HL-60 (cell line): ENCODE measurements around the gene ZCCHC24.

Source experiments
- DNase-seq, 2 experiments: peaks; one replicate each; pipeline ENCODE4 v3.0.0-alpha.2; 2010 to 2020; ENCODE audit warnings: low read depth in 1 of 2, low spot score in 1 of 2
- H3K27ac ChIP-seq: fragments of 250-450 bp; sonication (Bioruptor Pico); replicated peaks from 2 replicates; pipeline ENCODE4 v1.5.1; 2020; ENCODE audit warnings: mild to moderate bottlenecking, moderate library complexity
- H3K27me3 ChIP-seq: fragments of 250-450 bp; sonication (Bioruptor Pico); 2 replicates; pipeline ENCODE4 v1.5.1; 2021; ENCODE audit warnings: mild to moderate bottlenecking, moderate library complexity; ENCODE audit not compliant: insufficient read depth, poor library complexity, severe bottlenecking
- H3K4me3 ChIP-seq: replicated peaks from 2 replicates; pipeline ENCODE4 v1.5.1; 2011; ENCODE audit warnings: mild to moderate bottlenecking, control low read depth, low read length; ENCODE audit not compliant: insufficient read depth
- GABPA ChIP-seq: IDR thresholded peaks from 2 replicates; pipeline ENCODE4 v1.6.1; 2012; ENCODE audit warnings: low read depth
- POLR2AphosphoS5 ChIP-seq: IDR thresholded peaks from 2 replicates; pipeline ENCODE4 v1.6.1; 2012; ENCODE audit warnings: low read depth
- SPI1 ChIP-seq: IDR thresholded peaks from 2 replicates; pipeline ENCODE4 v1.6.1; 2012; ENCODE audit warnings: low read depth, mild to moderate bottlenecking, borderline replicate concordance
- TF ChIP-seq, protein P1 (sequence below): IDR thresholded peaks from 2 replicates; pipeline ENCODE4 v1.6.1; 2012; ENCODE audit warnings: low read depth; ENCODE audit not compliant: insufficient replicate concordance
- TF ChIP-seq, protein P2 (sequence below): IDR thresholded peaks from one replicate; pipeline ENCODE4 v1.5.1; 2011; ENCODE audit warnings: low read length, control low read depth, inconsistent platforms; ENCODE audit not compliant: insufficient read depth

The ZCCHC24 gene

DNA sequence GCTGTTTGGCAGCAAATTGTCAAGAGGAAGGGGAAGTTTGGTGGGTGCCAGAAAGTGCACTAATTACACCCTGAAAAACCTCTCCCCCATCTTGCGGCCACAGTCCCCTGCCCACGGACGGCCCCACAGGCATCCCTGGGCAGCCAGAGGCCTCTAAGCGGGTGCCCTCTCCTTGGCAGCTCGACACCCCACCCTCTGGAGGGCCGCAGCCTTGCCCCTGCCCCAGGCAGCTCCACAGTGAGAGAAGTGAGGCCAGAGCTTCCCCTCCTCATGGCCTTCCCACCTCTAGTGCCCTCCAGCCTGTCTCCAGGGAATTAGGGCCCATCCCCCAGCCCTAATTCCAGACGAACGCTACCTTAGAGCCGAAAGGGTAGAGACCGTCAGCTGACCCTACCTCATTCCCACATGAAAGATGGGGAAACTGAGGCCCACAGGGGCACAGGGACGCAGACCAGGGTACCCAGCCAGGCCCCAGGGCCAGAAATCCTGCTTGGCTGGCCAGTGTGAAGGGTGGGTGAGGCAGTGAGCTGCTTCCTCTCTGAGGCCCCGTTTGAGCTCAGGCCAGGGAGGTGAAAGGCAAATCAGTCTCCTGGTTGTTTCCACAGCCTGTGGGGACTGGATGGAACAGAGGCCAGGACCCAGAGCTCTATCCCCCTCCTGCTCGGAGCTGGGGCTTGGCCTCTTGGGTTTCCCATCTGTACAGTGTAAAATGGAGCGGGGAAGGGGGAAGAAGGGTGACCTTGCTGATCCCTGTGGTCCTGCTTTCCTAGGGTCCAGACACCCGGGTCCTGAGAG is 10.0 kb downstream of the ZCCHC24 start:
- Histone ChIP-seq H3K27me3 (no peaks in the 10 kb centered on the region), H3K4me3 (no peak overlapping the region), H3K27ac (no peak overlapping the region)
- TF ChIP-seq SPI1 (no peak), POLR2AphosphoS5 (no peak), GABPA (no peak)
- TF ChIP-seq, protein P1, sequence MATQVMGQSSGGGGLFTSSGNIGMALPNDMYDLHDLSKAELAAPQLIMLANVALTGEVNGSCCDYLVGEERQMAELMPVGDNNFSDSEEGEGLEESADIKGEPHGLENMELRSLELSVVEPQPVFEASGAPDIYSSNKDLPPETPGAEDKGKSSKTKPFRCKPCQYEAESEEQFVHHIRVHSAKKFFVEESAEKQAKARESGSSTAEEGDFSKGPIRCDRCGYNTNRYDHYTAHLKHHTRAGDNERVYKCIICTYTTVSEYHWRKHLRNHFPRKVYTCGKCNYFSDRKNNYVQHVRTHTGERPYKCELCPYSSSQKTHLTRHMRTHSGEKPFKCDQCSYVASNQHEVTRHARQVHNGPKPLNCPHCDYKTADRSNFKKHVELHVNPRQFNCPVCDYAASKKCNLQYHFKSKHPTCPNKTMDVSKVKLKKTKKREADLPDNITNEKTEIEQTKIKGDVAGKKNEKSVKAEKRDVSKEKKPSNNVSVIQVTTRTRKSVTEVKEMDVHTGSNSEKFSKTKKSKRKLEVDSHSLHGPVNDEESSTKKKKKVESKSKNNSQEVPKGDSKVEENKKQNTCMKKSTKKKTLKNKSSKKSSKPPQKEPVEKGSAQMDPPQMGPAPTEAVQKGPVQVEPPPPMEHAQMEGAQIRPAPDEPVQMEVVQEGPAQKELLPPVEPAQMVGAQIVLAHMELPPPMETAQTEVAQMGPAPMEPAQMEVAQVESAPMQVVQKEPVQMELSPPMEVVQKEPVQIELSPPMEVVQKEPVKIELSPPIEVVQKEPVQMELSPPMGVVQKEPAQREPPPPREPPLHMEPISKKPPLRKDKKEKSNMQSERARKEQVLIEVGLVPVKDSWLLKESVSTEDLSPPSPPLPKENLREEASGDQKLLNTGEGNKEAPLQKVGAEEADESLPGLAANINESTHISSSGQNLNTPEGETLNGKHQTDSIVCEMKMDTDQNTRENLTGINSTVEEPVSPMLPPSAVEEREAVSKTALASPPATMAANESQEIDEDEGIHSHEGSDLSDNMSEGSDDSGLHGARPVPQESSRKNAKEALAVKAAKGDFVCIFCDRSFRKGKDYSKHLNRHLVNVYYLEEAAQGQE = no peak
- TF ChIP-seq, protein P2, sequence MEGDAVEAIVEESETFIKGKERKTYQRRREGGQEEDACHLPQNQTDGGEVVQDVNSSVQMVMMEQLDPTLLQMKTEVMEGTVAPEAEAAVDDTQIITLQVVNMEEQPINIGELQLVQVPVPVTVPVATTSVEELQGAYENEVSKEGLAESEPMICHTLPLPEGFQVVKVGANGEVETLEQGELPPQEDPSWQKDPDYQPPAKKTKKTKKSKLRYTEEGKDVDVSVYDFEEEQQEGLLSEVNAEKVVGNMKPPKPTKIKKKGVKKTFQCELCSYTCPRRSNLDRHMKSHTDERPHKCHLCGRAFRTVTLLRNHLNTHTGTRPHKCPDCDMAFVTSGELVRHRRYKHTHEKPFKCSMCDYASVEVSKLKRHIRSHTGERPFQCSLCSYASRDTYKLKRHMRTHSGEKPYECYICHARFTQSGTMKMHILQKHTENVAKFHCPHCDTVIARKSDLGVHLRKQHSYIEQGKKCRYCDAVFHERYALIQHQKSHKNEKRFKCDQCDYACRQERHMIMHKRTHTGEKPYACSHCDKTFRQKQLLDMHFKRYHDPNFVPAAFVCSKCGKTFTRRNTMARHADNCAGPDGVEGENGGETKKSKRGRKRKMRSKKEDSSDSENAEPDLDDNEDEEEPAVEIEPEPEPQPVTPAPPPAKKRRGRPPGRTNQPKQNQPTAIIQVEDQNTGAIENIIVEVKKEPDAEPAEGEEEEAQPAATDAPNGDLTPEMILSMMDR = no peak
- DNase-seq = no peak

- no peak overlapping the region for H3K4me3 ChIP-seq
- H3K27ac ChIP-seq = no peak overlapping the region
- DNase-seq = no peak
- no peaks in the 10 kb centered on the region for H3K27me3 ChIP-seq
- TF ChIP-seq GABPA (no peak), POLR2AphosphoS5 (no peak)
- TF ChIP-seq, protein P2 = no peak
- TF ChIP-seq, protein P1 = no peak
Measured at GRCh38 chr10:79434821-79435251, 10.6 kb downstream of the ZCCHC24 start.

GRCh38 chr10:79434223-79434687 is 11.2 kb downstream of the ZCCHC24 start:
- DNase-seq = no peak
- TF ChIP-seq, protein P2 = no peak
- TF ChIP-seq POLR2AphosphoS5 (no peak), GABPA (no peak), SPI1 (no peak)
- TF ChIP-seq, protein P1 = no peak
- H3K27me3 ChIP-seq = no peaks in the 10 kb centered on the region
- no peak overlapping the region for H3K4me3 ChIP-seq
- H3K27ac ChIP-seq = no peak overlapping the region
